ENCODE results near the gene ZNF747.

Gene ZNF747

DNA sequence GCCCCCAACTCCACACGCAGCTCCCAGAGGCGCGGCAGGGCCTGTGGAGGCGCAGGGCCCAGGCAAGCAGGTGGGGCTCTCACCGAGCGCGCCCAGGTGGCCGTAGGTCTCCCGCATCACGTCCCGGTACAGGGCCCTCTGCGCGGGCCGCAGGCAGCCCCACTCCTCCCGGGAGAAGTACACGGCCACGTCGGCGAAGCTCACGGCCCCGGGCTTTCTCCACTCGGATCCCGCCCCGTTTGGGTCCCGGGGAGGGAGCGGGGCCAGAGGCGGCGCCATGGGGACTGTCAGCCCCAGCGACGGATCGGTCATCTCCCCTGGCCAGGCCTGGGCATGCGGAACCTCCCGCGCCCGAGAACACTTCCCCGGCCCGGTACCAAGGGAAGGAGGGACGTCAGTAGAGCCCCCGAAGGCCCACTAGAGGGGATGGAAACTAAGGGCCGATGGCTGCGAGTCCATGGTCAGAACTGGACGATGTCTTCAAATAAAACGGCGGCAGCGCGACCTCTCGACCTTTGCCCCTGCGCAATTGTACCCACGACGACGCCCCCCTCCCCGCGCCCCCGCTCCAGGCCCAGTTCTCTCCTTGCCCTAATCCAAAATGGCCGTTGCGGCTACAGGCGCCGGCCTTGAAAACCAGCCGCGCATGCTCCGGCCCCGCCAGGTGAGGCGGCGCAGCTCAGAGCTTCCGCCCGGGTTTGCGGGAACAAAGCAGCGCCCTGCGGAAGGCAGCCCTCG lies at the start of gene ZNF747:
Gene ZNF747, minus strand, starts transcription at position 491 of the 738 bp plus-strand sequence. Its CDS starts 179 bp downstream, at position 312.
- peak; percentile 89 for DNase-seq

DNA sequence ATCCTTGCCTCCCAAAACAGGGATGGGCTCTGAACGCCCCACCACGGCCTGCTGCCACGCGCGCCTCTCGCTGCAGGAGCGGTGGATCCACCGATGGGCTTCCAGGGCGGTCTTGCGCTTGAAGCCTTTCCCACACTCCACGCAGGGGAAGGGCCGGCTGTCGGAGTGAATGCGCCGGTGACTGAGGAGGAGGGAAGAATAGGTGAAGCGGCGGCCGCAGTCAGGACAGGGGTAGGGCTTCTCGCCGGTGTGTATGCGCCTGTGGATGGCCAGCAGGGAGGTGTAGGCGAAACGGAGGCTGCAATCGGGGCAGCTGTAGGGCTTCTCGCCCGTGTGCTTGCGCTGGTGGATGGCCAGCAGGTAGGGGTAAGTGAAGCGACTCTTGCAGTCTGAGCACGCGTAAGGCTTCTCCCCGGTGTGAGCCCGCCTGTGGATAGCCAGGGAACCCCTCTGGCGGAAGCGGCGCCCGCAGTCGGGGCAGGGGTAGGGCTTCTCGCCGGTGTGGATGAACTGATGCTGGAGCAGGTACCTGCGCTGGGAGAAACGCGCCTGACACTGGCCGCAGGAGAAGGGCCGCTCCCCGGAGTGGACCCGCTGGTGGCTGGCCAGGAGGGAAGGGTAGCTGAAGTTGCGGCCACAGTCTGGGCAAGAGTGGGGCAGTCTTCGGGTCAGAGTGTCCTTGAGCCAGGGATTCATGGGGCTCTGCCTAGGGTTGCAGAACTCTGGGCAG lies 48.1 kb upstream of the ZNF747 start:
- DNase-seq, result no peak

DNA sequence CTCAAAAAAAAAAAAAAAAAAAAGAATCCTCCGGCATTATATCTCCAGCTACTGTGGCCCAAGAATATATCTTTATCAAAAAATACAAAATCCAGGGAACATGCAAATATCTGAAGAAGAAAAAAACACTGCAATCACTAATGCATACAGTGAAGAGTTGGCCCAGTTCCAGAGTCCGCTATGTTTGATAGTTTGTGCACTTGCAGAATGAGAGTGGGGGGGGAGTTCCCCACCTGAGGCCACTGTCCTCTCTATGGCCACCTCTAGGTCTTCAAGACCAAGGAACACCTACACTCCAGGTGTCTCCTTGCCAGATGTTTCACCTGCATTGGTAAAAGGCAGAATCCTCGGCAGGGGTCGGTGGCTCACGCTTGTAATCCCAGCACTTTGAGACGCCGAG lies 46.8 kb upstream of the ZNF747 start:
- no peak for DNase-seq

DNA sequence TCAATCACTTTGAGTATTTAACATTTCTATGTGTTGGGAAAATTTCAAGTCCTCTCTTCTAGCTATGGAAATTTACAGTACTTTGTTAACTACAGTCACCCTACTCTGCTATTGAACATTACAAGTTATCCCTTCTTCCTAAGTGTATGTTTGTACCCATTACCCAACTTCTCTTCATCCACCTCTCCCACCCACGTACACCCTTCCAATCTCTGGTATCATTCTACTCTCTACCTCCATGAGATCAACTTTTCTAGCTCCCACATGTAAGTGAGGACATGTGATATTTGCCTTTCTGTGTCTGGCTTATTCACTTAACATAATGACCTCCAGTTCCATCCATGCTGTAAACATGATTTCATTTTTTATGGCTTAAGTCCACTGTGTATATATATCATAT lies 40.0 kb upstream of the ZNF747 start:
- DNase-seq, result no peak

DNA sequence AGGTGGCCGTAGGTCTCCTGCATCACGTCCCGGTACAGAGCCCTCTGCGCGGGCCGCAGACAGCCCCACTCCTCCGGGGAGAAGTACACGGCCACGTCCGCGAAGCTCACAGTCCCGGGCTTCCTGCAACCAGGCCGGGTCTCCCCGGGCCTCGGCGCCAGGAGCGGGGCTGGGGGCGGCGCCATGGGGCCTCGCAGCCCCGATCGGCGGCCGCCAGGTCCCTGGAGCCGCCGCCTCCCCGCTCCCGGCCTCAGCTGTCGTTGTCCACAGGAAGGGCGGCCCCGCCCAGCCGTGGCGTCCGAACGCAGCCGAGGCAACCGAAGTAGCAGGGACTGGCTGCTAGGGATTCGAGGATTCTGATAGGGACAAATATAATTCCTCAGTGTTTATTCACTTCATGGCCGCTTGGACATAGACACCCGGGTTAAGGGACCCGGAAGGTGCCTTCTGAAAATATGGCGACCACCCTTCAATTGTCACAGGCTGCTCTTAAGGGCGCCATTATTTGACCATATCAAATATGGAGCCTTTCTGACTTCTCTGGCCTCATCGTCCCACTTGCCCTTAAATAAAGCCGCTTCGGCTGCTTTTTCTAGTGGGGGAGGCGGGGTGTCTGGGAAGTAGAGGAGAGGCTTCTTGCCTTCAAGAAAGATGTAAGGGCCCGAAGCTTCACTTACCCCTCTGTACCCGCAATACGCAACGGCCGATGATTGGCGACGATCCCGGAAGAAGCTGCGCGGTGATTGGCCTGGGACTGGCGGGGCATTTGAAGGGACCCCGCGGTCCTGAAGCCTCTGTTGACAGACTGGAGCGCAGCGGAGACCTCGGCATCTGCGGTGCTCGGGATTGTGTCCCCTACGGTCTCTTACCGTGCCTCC lies 37.0 kb upstream of the ZNF747 start, which contains the start of gene ZNF688:
Gene ZNF688, minus strand, starts transcription at position 270 of the 878 bp plus-strand sequence. Its CDS starts 85 bp downstream, at position 185.
- DNase-seq, result peak; percentile 91

DNA sequence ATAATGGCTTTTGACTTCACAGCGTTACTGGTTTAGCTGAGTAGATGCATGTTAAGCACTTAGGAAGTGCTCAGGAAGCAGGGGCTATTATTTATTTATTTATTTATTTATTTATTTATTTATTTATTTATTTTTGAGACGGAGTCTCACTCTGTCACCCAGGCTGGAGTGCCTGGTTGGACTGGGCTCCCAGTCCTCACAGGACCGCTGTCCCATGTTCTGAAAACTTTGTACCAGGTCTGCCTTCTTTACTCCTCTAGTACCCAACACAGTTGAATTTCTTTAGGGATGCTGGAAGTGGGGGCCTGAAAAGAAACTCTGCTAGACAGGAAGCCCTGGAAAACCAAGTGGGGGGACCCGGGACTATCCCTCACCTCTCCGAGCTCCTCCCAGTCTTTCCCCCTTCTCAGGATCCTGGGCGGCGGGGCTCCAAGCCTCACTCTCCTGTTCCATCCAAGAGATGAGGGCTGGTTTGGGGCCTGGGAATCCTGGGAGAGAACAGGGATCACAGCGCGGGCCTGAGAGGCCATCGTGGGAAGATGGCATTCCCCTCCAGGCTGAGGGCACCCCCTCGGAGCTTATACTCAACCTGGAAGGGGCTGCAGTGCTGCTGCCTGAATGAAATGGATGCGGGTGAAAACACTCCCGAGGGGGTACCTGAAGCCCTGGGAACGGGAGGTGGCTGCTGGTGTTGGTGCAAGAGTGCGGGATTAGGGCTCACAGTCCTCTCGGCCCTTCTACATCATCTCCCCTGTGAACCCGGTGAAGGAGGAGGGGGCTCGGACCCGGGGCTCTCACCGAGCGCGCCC lies 36.2 kb upstream of the ZNF747 start:
- DNase-seq, result no peak

DNA sequence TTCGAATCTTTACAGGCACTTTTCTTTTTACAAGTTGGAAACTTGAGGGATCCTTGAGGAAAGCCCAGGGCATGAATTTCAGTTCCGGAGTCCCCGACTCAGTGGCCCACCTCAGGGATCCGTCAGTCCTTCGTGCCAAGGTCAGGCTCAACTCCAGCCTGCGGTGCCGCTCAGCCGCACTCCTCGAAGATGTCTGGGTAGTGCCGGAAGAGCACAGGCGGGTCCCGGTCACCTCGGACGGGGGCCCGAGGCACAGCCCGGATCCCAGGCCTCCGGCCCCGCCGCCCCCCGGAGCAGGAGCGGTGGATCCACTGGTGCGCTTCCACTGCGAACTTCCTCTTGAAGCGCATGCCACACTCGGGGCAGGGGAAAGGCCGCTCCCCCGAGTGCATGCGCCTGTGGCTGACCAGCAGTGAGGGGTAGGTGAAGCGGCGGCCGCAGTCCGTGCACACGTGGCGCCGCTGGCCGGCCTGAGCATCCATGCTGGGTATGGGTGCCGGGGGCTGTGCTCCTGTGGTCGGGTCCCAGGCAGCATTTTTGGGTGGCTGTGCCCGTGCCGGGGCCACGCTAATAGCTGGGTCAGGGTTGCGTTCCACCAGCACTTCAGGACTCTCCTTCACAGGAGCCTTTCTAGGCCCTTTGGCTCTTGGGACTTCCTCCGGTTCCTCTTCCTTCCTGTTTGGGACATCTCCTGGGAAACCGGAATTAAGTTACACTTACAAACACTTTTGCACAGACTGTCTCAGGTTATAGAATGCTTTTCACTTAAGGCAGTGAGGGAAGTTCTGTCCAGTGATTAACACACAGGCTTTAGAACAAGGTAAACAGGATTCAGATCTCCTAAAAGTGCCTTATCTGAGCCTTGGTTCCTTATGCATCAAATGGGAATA lies 35.3 kb upstream of the ZNF747 start:
- no peak for DNase-seq

DNA sequence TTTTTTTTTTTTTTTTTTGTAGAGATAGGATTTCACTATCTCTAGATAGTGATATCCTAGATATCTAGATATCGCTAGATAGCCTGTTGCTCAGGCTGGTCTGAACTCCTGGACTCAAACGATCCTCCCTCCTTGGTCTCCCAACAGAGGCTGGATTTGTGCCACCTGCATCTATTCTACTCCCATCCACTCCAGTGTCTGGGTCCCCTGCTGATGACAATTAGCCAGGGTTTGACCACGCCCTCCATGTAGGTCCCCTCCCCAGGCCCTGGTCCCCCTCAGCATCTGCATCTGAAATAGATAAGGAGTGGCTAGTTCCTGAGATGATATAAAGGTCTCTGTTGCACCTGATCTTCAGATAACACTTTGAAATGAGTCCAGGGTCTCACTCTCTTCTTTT lies 34.6 kb upstream of the ZNF747 start:
- no peak for DNase-seq

DNA sequence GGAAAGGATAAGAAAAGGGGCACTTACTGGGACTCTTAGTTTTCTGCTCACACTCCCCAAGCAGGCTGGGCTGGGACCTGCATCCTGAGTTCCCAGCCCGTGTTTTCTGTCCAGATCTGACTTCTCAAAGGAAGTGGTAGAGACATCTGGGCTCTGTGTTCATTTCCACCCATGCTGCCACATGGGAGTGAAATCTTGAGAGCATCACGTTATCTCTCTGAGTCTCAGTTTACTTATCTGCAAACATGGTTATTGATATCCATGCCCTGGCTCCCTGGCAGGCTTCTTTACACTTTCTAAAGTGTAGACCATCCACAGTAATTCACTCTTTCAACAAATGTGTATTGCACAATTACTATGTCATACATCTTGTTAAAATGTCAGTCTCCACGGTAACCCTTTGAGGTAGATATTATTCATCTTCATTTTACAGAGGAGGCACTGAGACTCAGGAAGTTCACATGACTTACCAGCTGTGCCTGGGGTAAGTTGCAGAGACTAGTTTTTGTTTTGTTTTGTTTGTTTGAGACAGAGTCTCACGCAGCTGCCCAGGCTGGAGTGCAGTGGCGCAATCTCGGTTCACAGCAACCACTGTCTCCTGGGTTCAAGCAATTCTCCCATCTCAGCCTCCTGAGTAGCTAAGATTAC lies 33.5 kb upstream of the ZNF747 start:
- DNase-seq, result no peak

DNA sequence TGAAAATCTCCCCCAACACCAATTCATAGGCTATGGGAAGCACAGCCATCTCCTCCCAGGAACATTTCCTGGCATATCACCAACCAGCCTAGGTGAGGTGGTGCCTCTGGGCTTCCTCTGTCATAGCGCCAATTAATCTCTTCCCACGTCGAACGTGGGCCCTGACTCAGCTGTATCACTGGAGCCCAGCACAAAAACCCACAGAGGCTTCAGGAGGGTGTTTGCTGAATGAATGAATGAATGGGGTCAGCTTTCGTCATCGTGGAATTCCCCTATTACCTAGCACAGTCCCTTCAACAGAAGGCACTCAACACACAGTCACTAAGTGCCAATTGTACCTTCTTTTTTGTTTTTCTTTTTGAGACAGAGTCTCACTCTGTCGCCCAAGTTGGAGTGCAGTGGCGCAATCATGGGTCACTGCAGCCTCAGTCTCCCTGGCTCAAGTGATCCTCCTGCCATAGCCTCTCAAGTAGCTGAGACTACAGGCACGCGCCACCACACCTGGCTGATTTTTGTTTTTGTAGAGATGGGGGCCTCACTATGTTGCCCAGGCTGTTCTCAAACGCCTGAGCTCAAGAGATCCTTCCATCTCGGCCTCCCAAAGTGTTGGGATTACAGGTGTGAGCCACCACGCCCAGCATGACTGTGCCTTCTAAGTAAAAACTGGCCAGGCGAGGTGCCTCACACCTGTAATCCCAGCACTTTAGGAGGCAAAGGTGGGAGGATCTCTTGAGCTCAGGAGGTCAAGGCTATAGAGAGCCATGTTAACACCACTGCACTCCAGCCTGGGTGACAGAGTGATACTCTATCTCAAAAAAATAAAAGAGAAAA lies 32.7 kb upstream of the ZNF747 start:
- peak; percentile 53 for DNase-seq

DNA sequence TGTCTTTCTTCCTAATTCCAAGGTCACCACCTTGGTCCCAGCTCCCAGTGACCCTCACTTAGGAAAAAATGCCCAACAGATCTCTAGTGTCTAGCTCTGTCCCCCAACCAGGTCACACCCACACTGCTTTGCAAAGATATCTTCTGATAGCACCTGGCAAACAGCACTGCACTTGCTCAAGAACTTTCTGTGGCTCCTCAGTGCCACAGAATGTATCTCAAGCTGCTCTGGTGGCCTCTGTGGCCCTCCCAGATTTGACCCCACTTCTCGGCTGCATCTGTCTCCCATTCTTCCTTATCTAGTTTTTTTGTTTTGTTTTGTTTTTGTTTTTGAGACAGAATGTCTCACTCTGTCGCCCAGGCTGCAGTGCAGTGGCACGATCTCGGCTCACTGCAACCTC lies 31.9 kb upstream of the ZNF747 start:
- no peak for DNase-seq

DNA sequence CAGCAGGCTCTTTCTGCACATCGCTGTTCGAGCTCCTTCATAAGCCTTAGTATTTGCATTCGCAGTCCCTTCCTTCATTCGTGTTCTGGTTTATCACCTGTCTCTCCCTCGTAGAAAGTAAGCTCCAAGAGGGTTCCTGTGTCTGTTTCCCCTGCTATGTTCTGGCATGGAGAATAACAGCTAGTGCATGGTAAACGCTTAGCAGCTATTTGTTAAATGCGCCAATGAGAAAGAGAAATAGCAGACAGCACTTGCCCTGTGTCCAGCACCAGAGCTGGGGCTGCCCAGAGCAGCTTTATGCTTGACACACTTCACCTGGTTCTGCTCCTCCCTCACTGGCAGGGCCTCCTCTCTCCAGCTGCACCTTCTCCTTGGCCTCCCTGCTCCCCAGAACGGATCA lies 31.3 kb upstream of the ZNF747 start:
- no peak for DNase-seq

DNA sequence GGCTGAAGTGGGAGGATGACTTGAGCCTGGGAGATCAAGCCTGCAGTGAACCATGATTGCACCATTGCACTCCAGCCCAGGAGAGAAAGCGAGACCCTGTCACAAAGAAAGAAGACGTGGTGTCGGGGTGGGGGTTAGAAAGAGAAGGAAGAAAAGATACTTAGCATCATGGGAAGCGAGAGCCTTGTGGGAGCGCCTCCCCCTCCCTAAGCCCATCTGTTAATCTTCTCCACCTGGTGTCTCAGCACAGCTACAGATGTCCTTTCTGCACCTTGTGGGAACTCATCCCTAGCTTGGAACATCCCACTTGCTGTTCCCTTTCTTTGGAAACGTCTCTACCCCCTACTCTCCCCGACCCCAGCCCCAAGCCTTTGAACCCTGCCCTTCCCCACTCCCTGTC lies 30.9 kb upstream of the ZNF747 start:
- no peak for DNase-seq

DNA sequence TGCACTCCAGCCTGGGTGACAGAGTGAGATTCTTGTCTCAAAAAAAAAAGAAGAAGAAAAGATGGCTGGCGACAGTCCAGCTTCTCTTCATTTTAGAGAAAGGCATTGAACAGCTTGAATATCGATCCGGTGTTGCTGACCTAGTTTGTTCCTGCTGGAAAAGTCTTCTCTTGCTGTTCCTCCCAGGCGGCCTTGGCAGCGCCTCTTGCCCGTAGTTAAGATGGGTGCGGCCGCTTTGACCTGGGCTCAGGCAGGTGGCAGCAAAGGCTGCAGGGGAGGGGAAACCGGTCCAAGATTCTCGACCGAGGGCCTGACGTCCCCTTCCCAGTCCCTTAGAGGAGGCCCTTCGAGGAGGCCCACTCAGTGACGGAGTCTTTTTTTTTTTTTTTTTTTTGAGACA lies 27.4 kb upstream of the ZNF747 start:
- no peak for DNase-seq

DNA sequence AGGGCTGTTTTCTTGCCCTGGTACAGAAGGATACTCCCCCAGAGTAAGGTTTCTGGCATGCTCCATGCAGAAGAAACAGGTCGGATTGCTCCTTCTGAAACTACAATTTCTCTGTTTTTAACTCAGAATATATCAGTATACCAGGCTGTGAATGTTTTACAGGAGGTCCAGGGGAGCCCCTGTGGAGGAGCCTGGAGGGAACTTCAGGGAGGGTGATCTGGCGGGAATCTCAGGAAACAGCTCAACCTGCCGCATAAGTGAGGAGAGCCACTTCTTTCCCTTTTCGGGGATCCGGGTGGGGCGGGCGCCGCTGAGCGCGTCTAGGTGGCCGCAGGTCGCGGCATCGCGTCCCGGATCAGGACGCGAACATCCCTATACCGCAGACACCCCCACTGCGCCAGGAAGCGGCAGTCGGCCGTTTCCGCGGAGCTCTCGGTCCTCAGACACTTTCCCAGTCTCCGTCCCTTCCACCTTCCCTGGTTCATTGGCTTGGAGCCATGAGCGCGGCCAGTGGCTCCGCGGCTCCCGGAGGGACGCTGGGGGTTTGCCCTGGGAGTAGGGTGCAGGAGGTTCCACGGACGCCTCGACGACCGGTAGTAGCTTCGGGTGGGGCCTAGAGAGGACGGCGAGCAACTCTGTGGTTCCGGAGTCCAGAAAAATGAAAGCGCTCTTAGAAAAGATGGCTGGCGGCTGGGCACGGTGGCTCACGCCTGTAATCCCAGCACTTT lies 26.6 kb upstream of the ZNF747 start:
- no peak for DNase-seq

DNA sequence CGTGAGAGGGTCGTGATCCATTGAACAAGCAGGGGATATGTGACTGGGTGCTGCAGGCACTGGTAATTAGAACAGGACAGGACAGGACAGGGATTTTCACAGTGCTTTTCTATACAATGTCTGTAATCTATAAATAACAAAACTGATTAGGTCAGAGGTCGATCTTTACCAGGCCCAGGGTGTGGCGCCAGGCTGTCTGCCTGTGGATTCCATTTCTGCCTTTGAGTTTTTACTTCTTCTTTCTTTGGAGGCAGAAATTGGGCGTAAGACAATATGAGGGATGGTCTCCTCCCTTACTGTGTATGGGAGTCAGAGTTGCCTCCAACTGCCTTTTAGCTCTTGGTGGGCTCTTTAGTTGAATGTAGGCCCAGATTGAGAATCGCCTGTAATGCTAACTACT lies 25.0 kb upstream of the ZNF747 start:
- no peak for DNase-seq

DNA sequence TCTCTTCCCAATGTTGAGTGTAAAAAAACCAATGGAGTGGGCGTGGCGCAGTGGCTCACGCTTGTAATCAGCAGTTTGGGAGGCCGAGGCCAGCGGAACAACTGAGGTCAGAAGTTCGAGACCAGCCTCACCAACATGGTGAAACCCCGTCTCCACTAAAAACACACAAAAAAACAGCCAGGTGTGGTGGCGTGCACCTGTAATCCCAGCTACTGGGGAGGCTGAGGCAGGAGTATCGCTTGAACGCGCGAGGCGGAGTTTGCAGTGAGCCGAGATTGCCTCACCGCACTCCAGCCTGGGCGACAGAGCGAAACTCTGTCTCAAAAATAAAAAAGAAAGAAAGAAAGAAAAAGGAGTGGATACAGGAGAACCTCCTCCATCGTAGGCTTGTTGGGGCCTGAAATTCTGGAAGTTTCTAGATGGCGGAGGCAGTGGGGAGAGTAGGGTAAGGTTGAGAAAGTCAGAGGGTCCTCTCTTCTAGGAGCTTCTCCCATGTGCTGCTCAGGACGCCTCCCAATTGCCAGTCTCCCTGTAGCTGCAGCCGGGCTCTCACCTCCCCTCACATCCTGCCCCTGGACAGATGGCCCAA lies 24.2 kb upstream of the ZNF747 start:
- no peak for DNase-seq

DNA sequence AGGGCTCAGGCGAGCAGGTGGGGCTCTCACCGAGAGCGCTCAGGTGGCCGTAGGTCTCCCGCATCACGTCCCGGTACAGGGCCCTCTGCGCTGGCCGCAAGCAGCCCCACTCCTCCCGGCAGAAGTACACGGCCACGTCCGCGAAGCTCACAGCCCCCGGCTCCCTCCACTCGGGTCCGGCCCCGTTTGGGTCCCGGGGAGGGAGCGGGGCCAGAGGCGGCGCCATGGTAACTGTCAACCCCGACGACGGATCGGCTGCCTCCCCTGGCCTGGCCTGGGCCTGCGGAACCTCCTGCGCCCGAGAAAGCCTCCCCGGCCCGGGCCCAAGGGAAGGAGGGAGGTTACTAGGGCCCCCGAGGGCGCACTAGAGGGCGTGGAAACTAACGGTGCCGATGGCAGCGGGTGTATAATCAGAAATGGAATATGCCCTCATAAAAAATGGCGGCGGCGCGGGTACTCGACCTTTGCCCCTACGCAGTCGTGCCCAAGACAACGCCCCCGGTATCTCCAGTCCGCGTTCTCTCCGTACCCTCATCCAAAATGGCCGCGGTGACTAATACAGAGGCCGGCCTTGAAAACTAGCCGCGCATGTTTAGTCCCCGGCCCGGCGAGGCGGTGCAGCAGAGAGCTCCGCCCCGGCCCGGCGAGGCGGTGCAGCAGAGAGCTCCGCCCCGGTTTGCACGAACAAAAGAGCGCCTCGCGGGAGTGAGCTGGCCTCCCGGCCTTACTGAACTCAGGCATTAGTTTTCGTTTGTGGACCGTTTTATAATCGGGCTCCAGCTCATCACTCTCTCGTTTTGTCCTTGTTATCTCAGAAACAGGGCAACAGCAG lies 23.5 kb upstream of the ZNF747 start, which contains the start of gene ZNF764:
Gene ZNF764, minus strand, starts transcription at position 418 of the 832 bp plus-strand sequence. Its CDS starts 192 bp downstream, at position 226.
- peak; percentile 95 for DNase-seq
